Measurements from ENCODE around the gene ORC1.

Gene ORC1

DNA sequence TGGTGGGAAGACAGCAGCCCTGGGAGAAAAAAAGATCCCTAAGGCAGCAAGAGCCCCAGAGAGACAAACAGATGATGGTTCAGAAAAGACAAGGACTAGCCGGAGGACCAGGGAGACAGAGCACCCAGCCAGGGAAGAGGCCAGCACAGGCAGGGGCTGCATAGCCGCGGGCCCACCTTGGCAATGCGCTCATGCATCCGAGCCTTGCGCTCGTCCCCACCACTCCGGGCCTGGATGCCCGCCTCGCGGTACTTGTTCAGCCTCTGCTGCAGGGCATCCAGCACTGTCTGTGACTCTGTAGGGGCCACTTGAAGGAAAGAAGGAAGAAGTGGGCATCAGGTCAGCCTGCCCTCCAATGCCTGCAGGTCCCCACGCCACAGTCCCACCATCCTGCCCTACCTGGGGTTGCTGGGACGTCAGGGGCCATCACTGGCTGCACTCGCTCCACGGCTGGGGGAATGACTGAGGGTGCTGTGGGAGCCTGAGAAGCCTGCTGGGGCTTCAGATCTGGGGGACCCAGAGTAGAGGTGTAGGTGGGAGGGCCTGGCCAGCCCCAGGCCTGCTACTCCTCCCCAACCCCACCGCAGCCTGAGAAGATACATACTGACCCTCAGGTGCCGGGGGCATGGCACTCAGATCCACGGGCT, 45.2 kb downstream of the ORC1 start:
- no peak overlapping the region for H3K4me2 ChIP-seq (ENCODE audit: low read length)
- no peaks in the 10 kb centered on the region for H3K4me1 ChIP-seq (ENCODE audit: control insufficient read depth, insufficient read depth, low read length)
- H3K36me3 ChIP-seq (ENCODE audit: insufficient read depth, low read length) = peaks cover 88% of the 10 kb centered on the region
- H3K9me3 ChIP-seq (replicated peaks; ENCODE audit: low read length) = no peaks in the 10 kb centered on the region
- H3K9ac ChIP-seq (ENCODE audit: low read depth, low read length) = no peak overlapping the region
- no peaks in the 10 kb centered on the region for H3K27me3 ChIP-seq (ENCODE audit: control insufficient read depth, insufficient read depth, low read length)
- no peak overlapping the region for H3K4me3 ChIP-seq (ENCODE audit: low read length)

DNA sequence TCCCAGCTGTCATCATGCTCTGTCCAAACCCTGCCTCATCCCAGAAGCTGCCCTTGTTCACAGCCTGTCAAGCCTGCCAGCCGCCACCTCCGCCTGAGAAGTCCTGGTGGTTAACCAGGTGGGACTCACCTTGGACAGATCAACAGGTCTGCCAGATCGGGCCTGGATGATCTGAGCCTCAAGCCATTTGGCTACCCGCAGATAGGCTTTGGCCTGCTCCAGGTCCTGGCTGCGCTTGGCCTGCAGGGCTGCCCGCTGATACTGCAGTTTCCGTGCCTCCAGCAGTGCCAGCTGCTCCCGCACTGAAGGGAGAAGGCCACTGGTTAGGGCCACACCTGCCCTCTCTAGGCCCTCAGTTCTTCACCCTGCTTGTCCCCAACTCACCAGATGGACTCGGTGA, 46.8 kb downstream of the ORC1 start:
- Histone ChIP-seq H3K4me2 (ENCODE audit: low read length) (no peak overlapping the region), H3K36me3 (ENCODE audit: insufficient read depth, low read length) (peaks cover 97% of the 10 kb centered on the region), H3K9me3 (replicated peaks; ENCODE audit: low read length) (no peaks in the 10 kb centered on the region), H3K4me3 (ENCODE audit: low read length) (no peak overlapping the region), H3K27me3 (ENCODE audit: control insufficient read depth, insufficient read depth, low read length) (no peaks in the 10 kb centered on the region), H3K9ac (ENCODE audit: low read depth, low read length) (no peak overlapping the region), H3K4me1 (ENCODE audit: control insufficient read depth, insufficient read depth, low read length) (no peaks in the 10 kb centered on the region)

DNA sequence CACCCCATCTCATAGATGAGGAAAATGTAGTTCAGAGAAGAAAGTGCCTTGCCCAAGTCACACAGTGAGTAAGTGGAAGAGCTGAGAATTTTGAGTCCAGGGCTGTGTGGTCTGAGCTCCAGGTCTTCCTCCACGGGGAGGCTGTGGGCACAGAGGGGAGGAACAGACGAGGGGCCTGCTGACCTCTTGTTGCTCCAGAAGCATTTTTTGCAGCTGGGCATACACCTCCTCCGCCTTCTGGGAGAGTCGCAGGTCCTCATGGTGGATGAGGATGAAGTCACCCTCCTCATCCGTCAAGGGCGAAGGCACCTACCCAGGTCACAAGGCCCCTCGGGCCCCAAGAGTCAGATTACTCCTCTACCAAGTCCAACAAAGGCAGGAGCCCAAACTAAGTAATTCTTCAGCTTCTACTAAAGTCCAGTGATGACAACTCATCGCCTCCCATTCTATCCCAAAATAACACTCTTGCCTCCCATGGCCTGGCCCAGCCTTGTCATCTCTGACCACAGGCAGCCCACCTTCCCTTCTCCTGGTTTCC, 47.3 kb downstream of the ORC1 start:
- H3K9me3 ChIP-seq (replicated peaks; ENCODE audit: low read length) = no peaks in the 10 kb centered on the region
- no peaks in the 10 kb centered on the region for H3K4me1 ChIP-seq (ENCODE audit: control insufficient read depth, insufficient read depth, low read length)
- H3K27me3 ChIP-seq (ENCODE audit: control insufficient read depth, insufficient read depth, low read length) = no peaks in the 10 kb centered on the region
- no peak overlapping the region for H3K4me2 ChIP-seq (ENCODE audit: low read length)
- peaks cover 96% of the 10 kb centered on the region for H3K36me3 ChIP-seq (ENCODE audit: insufficient read depth, low read length)
- H3K9ac ChIP-seq (ENCODE audit: low read depth, low read length) = no peak overlapping the region
- no peak overlapping the region for H3K4me3 ChIP-seq (ENCODE audit: low read length)

DNA sequence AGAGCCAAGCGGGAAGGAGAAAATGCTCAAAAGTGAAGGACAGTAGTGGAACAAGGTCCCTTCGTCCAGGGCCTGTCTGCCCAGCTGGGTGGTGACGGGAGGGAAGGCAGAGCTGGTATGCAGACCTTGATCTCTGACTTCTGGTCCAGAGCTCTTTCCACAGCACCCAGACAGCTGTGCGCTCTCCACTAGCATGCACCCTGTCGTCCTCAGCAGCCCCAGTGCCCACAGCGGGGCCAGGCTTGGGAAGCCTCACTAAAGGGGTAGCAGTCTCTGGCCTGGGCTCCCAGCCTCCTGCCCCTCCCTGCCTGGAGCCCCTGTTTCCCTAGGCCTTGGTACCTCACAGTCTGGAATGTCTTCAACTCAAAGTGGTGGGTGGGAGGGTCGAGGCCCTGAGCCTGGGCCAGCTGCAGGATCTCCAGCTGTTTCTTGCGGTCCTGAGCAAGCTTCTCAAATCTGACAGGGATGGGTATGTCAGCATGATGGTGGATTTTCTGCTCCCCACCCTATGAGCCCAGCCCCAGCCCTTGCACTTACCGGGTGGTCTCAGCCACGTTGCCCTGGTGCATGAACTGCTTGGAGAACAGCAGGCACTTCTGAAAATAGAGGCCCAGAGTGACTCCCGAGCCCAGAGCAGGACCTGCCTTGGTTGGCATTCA, 48.2 kb downstream of the ORC1 start:
- H3K9ac ChIP-seq (ENCODE audit: low read depth, low read length) = no peak overlapping the region
- H3K9me3 ChIP-seq (replicated peaks; ENCODE audit: low read length) = no peaks in the 10 kb centered on the region
- no peak overlapping the region for H3K4me2 ChIP-seq (ENCODE audit: low read length)
- peaks cover 93% of the 10 kb centered on the region for H3K36me3 ChIP-seq (ENCODE audit: insufficient read depth, low read length)
- H3K4me3 ChIP-seq (ENCODE audit: low read length) = no peak overlapping the region
- H3K4me1 ChIP-seq (ENCODE audit: control insufficient read depth, insufficient read depth, low read length) = peaks cover 4% of the 10 kb centered on the region
- no peaks in the 10 kb centered on the region for H3K27me3 ChIP-seq (ENCODE audit: control insufficient read depth, insufficient read depth, low read length)

DNA sequence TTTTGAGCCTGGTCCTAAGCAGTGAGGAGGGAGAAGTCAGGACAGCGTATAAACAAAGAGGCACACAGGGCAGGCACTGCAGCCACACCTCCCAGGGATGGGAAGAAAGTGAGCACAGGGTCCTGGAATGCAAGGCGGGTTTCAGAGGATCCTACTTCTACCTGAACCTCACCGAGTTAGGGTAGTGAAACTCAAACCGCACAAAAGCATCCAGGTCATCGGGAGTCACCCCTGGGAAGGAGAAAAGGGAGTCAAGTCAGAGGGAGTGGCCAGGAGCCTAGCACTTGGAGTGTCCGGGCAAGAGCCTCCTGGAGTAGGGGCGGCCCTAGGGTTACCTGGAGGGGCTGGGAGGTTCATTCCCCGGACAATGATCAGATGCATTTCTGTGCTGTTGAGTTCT, 48.8 kb downstream of the ORC1 start:
- Histone ChIP-seq H3K27me3 (ENCODE audit: control insufficient read depth, insufficient read depth, low read length) (no peaks in the 10 kb centered on the region), H3K9ac (ENCODE audit: low read depth, low read length) (no peak overlapping the region), H3K4me3 (ENCODE audit: low read length) (no peak overlapping the region), H3K4me2 (ENCODE audit: low read length) (no peak overlapping the region), H3K9me3 (replicated peaks; ENCODE audit: low read length) (no peaks in the 10 kb centered on the region), H3K36me3 (ENCODE audit: insufficient read depth, low read length) (peaks cover 93% of the 10 kb centered on the region), H3K4me1 (ENCODE audit: control insufficient read depth, insufficient read depth, low read length) (peaks cover 8% of the 10 kb centered on the region)

DNA sequence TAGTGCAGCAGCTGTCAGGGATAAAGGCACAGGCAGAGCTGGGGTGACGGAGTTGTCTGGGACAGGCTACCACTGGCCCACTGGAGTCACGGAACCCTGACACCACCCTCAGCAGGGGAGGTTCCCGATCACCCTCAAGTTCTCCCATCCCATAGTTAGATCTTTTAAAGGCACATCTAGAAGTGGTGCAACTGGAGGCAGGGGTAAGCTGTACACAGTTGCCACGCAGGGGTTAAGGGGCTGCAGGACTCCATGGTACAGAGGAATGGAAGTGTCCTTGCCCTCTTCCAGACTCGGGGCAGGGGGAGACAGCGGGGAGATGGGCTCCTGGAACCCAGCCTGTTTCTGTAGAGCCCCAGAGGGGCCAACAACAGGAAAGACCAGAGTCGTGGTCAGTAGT, 51.5 kb downstream of the ORC1 start:
- no peak overlapping the region for H3K9ac ChIP-seq (ENCODE audit: low read depth, low read length)
- no peaks in the 10 kb centered on the region for H3K9me3 ChIP-seq (replicated peaks; ENCODE audit: low read length)
- H3K4me3 ChIP-seq (ENCODE audit: low read length) = no peak overlapping the region
- peaks cover 70% of the 10 kb centered on the region for H3K36me3 ChIP-seq (ENCODE audit: insufficient read depth, low read length)
- no peak overlapping the region for H3K4me2 ChIP-seq (ENCODE audit: low read length)
- H3K27me3 ChIP-seq (ENCODE audit: control insufficient read depth, insufficient read depth, low read length) = no peaks in the 10 kb centered on the region
- H3K4me1 ChIP-seq (ENCODE audit: control insufficient read depth, insufficient read depth, low read length) = peaks cover 8% of the 10 kb centered on the region

DNA sequence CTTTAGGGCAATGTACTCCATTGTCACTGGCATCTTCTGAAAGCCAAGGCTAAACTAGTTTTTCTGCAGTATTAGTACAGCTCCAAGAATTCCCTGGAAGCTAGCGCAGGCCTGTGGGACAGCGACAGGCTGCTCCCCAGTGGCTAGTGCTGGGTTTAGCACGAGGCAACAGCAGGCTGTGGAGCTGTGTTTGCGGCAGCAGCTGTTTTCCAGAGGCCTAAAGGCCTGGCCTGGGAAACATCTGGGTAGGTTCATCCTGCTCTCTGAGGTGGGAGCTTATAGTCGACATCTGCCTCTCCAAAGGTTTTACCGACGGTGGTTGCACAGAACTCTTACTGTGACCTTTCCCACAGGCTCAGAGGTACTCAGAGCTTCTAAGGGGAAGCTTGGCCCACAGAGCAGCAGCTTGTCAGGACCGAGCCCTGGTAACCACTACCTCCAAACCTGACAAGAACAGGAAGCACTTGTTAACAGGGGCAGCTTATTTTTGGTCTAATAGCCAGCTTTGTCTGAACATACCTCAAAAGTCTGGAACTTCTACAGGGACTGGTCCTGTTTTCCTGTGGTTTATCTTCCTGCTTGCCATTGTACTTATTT, 55.4 kb downstream of the ORC1 start:
- H3K4me1 ChIP-seq (ENCODE audit: control insufficient read depth, insufficient read depth, low read length) = peaks cover 8% of the 10 kb centered on the region

DNA sequence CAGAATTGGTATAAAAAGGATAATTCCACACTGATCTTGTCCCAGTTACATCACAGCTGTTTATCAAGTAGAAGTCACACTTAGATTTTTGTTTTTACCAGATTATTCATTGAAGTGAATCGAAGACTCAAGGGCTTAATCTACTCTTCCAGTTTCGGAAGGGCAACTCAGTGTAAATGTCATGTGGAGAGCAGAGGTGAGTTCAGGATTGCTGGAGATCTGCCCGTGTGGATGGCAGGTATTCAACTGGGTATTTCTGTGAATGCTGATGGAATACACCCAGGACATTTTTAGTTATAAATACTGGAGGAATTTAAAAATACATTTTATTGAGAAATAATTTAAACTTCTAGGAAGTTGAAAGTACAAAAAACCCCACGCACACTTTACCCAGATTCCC, 57.6 kb downstream of the ORC1 start:
- Histone ChIP-seq H3K9me3 (replicated peaks; ENCODE audit: low read length) (no peaks in the 10 kb centered on the region), H3K4me1 (ENCODE audit: control insufficient read depth, insufficient read depth, low read length) (peaks cover 8% of the 10 kb centered on the region), H3K4me2 (ENCODE audit: low read length) (no peak overlapping the region), H3K4me3 (ENCODE audit: low read length) (no peak overlapping the region), H3K27me3 (ENCODE audit: control insufficient read depth, insufficient read depth, low read length) (no peaks in the 10 kb centered on the region), H3K9ac (ENCODE audit: low read depth, low read length) (no peak overlapping the region), H3K36me3 (ENCODE audit: insufficient read depth, low read length) (peaks cover 12% of the 10 kb centered on the region)

More for the DNA sequence above, 55.4 kb downstream of the ORC1 start:
- no peak overlapping the region for H3K4me2 ChIP-seq (ENCODE audit: low read length)
- H3K36me3 ChIP-seq (ENCODE audit: insufficient read depth, low read length) = peaks cover 31% of the 10 kb centered on the region
- no peak overlapping the region for H3K4me3 ChIP-seq (ENCODE audit: low read length)
- H3K9me3 ChIP-seq (replicated peaks; ENCODE audit: low read length) = no peaks in the 10 kb centered on the region
- H3K27me3 ChIP-seq (ENCODE audit: control insufficient read depth, insufficient read depth, low read length) = no peaks in the 10 kb centered on the region
- no peak overlapping the region for H3K9ac ChIP-seq (ENCODE audit: low read depth, low read length)

DNA sequence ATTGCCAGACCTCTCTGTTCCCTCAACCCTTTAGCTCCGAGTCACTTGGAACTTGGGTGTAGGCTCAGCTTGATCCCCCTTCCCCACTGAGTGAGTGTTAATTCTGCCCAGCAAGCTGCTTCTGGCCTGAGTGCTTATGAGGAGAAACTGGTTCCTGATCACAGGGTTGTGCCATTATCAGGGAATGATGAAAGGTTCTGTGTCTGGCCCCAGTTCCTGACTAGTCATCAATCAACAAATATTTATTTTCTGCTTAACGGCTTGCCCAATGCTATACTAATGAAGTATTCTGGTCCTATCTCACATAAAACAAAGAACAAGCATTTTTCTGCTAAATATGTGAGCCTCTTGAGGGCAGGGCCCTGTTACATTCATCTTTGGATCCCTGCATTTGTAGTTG, 59.0 kb downstream of the ORC1 start:
- Histone ChIP-seq H3K4me3 (ENCODE audit: low read length) (no peak overlapping the region), H3K4me2 (ENCODE audit: low read length) (no peak overlapping the region), H3K9me3 (replicated peaks; ENCODE audit: low read length) (no peaks in the 10 kb centered on the region), H3K9ac (ENCODE audit: low read depth, low read length) (no peak overlapping the region), H3K36me3 (ENCODE audit: insufficient read depth, low read length) (peaks cover 3% of the 10 kb centered on the region), H3K27me3 (ENCODE audit: control insufficient read depth, insufficient read depth, low read length) (no peaks in the 10 kb centered on the region), H3K4me1 (ENCODE audit: control insufficient read depth, insufficient read depth, low read length) (no peaks in the 10 kb centered on the region)

DNA sequence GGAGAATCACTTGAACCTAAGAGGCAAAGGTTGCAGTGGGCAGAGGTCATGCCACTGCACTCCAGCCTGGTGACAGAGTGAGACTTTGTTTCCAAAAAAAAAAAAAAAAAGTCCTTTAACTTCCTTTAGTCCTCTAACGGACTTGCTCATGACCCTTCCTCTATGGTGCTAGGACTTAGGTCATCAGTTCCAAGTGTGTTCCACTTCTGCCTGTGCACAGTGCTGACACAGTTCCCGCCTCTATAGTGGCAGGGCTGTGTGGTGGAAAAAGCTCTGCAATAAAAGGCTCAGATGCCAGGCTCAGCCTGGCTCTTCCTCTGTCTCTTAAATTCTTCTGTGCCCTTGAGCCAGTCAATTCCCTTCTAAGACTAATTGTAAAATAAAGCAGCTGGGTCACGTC, 60.2 kb downstream of the ORC1 start:
- Histone ChIP-seq H3K9me3 (replicated peaks; ENCODE audit: low read length) (no peaks in the 10 kb centered on the region), H3K4me2 (ENCODE audit: low read length) (no peak overlapping the region), H3K27me3 (ENCODE audit: control insufficient read depth, insufficient read depth, low read length) (no peaks in the 10 kb centered on the region), H3K36me3 (ENCODE audit: insufficient read depth, low read length) (peaks cover 3% of the 10 kb centered on the region), H3K9ac (ENCODE audit: low read depth, low read length) (no peak overlapping the region), H3K4me3 (ENCODE audit: low read length) (no peak overlapping the region), H3K4me1 (ENCODE audit: control insufficient read depth, insufficient read depth, low read length) (no peaks in the 10 kb centered on the region)

DNA sequence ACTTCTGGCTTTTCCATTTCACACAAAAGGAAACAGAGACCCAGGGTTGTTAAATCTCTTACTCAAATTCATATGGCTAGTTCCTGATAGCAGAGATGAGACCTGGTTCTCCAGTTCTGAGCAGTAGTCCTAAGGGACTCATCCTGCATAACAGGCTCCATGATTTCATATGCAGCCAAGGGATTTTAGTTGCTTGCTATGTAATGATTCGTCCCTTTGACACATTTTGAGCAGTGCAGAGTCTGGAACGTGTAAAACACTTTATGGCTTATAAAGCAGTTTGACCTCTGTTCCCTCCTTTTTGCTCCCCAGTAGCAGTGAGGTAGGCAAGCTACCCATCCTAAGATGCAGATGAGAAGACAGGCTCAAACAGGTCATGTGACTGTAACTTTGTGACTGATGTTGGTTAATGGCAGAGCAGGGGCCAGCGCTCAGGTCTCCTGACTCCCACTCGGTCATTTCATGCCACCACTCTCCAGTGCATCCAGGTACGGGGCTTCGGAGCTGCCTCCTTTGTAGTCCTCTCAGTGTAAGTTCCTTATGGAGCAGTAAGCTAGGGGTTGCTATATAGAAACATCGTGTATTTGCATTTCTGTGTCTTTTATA, 62.5 kb downstream of the ORC1 start:
- H3K4me3 ChIP-seq (ENCODE audit: low read length) = no peak overlapping the region
- H3K9me3 ChIP-seq (replicated peaks; ENCODE audit: low read length) = no peaks in the 10 kb centered on the region
- no peaks in the 10 kb centered on the region for H3K4me1 ChIP-seq (ENCODE audit: control insufficient read depth, insufficient read depth, low read length)
- H3K36me3 ChIP-seq (ENCODE audit: insufficient read depth, low read length) = peaks cover 7% of the 10 kb centered on the region
- no peak overlapping the region for H3K9ac ChIP-seq (ENCODE audit: low read depth, low read length)
- no peaks in the 10 kb centered on the region for H3K27me3 ChIP-seq (ENCODE audit: control insufficient read depth, insufficient read depth, low read length)
- no peak overlapping the region for H3K4me2 ChIP-seq (ENCODE audit: low read length)

Data from skeletal muscle satellite cell (primary cell).